ENCODE data around the gene ZDHHC12. TPM values are rescaled to one million over a fixed set of nuclear protein-coding genes. Genes with fewer than 3 reads are reported as not detected.
"Not testable (repeated sequence)": the region's sequence is repeated elsewhere in the genome, so short reads cannot be mapped to it uniquely, and the experiment has no call there.

The ZDHHC12 gene
- total RNA-seq, 1 donor from 2014 or later: 6.4 TPM

- DNase-seq (ENCODE audit: missing footprints) (no peak), ATAC-seq (no peak)
Observed at GRCh38 chr9:128696923-128697707, 26.8 kb downstream of the ZDHHC12 start.

GRCh38 chr9:128694344-128694743 is 29.6 kb downstream of the ZDHHC12 start:
- DNase-seq (ENCODE audit: missing footprints) (no peak), ATAC-seq (no peak)
- intact Hi-C loops (cut with DNase I): no loop called here

More at GRCh38 chr9:128696923-128697707, 26.8 kb downstream of the ZDHHC12 start:
- intact Hi-C loops (cut with DNase I): no loop called here

- intact Hi-C loops (cut with DNase I); ATAC-seq; DNase-seq (ENCODE audit: missing footprints): not testable (repeated sequence)
Observed at GRCh38 chr9:128693738-128694137, 30.2 kb downstream of the ZDHHC12 start.

GRCh38 chr9:128690684-128691034 is 33.3 kb downstream of the ZDHHC12 start:
- intact Hi-C loops (cut with DNase I): no loop called here
- DNase-seq (ENCODE audit: missing footprints): no peak
- ATAC-seq: no peak

- ATAC-seq: no peak
- intact Hi-C loops (cut with DNase I): loop anchor here (2.0 kb wide), 2 partner anchors 33 to 55 kb away; partner anchors contain the start of gene DYNC2I2
- no peak for DNase-seq (ENCODE audit: missing footprints)
Observed at GRCh38 chr9:128689820-128690683, 33.9 kb downstream of the ZDHHC12 start.

GRCh38 chr9:128689293-128689774 is 34.6 kb downstream of the ZDHHC12 start:
- DNase-seq (ENCODE audit: missing footprints) (peak; percentile 83), ATAC-seq (peak; percentile 15)
- intact Hi-C loops (cut with DNase I): loop anchor here (2.0 kb wide), 2 partner anchors 33 to 55 kb away; partner anchors contain the start of gene DYNC2I2

- intact Hi-C loops (cut with DNase I): loop anchor here (2.0 kb wide), 2 partner anchors 32 to 54 kb away; partner anchors contain the start of gene DYNC2I2
- DNase-seq (ENCODE audit: missing footprints) (peak; percentile 98), ATAC-seq (peak; percentile 97)
Observed at GRCh38 chr9:128688501-128689292, 35.2 kb downstream of the ZDHHC12 start, which contains the start of gene SET. Gene SET, plus strand, starts transcription at chr9:128689222. Its CDS starts 361 bp downstream, at chr9:128689583.

GRCh38 chr9:128687453-128687852 is 36.5 kb downstream of the ZDHHC12 start:
- no peak for ATAC-seq
- intact Hi-C loops (cut with DNase I): no loop called here
- DNase-seq (ENCODE audit: missing footprints): no peak

GRCh38 chr9:128685636-128686489 is 38.1 kb downstream of the ZDHHC12 start:
- intact Hi-C loops (cut with DNase I): no loop called here
- no peak for DNase-seq (ENCODE audit: missing footprints)

GRCh38 chr9:128684325-128685199 is 39.4 kb downstream of the ZDHHC12 start:
- intact Hi-C loops (cut with DNase I): no loop called here
- ATAC-seq: peak; percentile 39
- DNase-seq (ENCODE audit: missing footprints): peak; percentile 86

More at GRCh38 chr9:128685636-128686489, 38.1 kb downstream of the ZDHHC12 start:
- no peak for ATAC-seq

GRCh38 chr9:128684065-128684324 is 39.9 kb downstream of the ZDHHC12 start:
- intact Hi-C loops (cut with DNase I): no loop called here

GRCh38 chr9:128683340-128684064 is 40.4 kb downstream of the ZDHHC12 start:
- intact Hi-C loops (cut with DNase I): no loop called here
- DNase-seq (ENCODE audit: missing footprints) (peak; percentile 80), ATAC-seq (no peak)

More at GRCh38 chr9:128684065-128684324, 39.9 kb downstream of the ZDHHC12 start:
- DNase-seq (ENCODE audit: missing footprints): no peak
- ATAC-seq: no peak

GRCh38 chr9:128677794-128678193 is 46.1 kb downstream of the ZDHHC12 start:
- ATAC-seq: no peak
- no peak for DNase-seq (ENCODE audit: missing footprints)
- intact Hi-C loops (cut with DNase I): no loop called here

GRCh38 chr9:128675382-128675781 is 48.5 kb downstream of the ZDHHC12 start:
- no peak for ATAC-seq
- no peak for DNase-seq (ENCODE audit: missing footprints)
- intact Hi-C loops (cut with DNase I): no loop called here
